Brain microvascular endothelial cell (primary cell): ENCODE measurements around the gene PLCB3.
A peak's percentile ranks its signal among the peaks of the same experiment; 100 is the strongest.

Experiments
- DNase-seq: peaks from one replicate; pipeline ENCODE4 v3.0.0-alpha.2; 2020
- H3K27ac ChIP-seq: fragments of 250-450 bp; sonication (Bioruptor Pico); 2 replicates; pipeline ENCODE4 v1.5.1; 2020; ENCODE audit warnings: mild to moderate bottlenecking, moderate library complexity
- H3K27me3 ChIP-seq: fragments of 250-450 bp; sonication (Bioruptor Pico); replicated peaks from 2 replicates; pipeline ENCODE4 v1.5.1; 2020; ENCODE audit warnings: mild to moderate bottlenecking
- H3K36me3 ChIP-seq: fragments of 250-450 bp; sonication (Bioruptor Pico); replicated peaks from 2 replicates; pipeline ENCODE4 v1.5.1; 2020; ENCODE audit warnings: mild to moderate bottlenecking
- H3K4me3 ChIP-seq: 2 replicates; pipeline ENCODE4 v1.5.1; 2011; ENCODE audit warnings: low read depth, mild to moderate bottlenecking, control low read depth, low read length, moderate library complexity
- CTCF ChIP-seq: IDR thresholded peaks from 2 replicates; pipeline ENCODE4 v1.5.1; 2011; ENCODE audit warnings: low read depth, mild to moderate bottlenecking, moderate library complexity, low read length, control low read depth, inconsistent platforms; ENCODE audit errors: missing control alignments
- in situ Hi-C: cut with HindIII; loops from 2 replicates; pipeline ENCODE4 v1.10.0; 2017; ENCODE audit warnings: low sequenced_read_pairs, low pct_ligation_motif_present

PLCB3 gene

GRCh38 chr11:64283092-64283491 is 31.8 kb downstream of the PLCB3 start:
- H3K27me3 ChIP-seq = no peaks in the 10 kb centered on the region
- no peak overlapping the region for H3K27ac ChIP-seq
- no peak for DNase-seq
- no peak overlapping the region for H3K4me3 ChIP-seq
- peaks cover 2% of the 10 kb centered on the region for H3K36me3 ChIP-seq
- in situ Hi-C loops = no loop called here
- no peak for TF ChIP-seq CTCF

GRCh38 chr11:64284048-64284961 is 33.0 kb downstream of the PLCB3 start, which contains the start of gene BAD:
TSS of gene BAD (minus strand) at chr11:64284665. CDS start at chr11:64284368, 297 bp downstream.
- no peaks in the 10 kb centered on the region for H3K36me3 ChIP-seq
- no peak for TF ChIP-seq CTCF

GRCh38 chr11:64284962-64285884 is 33.9 kb downstream of the PLCB3 start, which contains the start of gene GPR137:
TSS of gene GPR137 (plus strand) at chr11:64285848. CDS start at chr11:64286525, 677 bp downstream.
- peak within 1 kb of the TSS; percentile 70 for H3K4me3 ChIP-seq
- peak within 1 kb of the TSS; percentile 66 for H3K27ac ChIP-seq
- in situ Hi-C loops = no loop called here
- no peaks in the 10 kb centered on the region for H3K36me3 ChIP-seq
- H3K27me3 ChIP-seq = no peaks in the 10 kb centered on the region
- no peak for TF ChIP-seq CTCF
- peak; percentile 40 for DNase-seq

More at GRCh38 chr11:64284048-64284961, 33.0 kb downstream of the PLCB3 start, which contains the start of gene BAD:
- peak; percentile 92 for DNase-seq
- Histone ChIP-seq H3K4me3 (peak within 1 kb of the TSS; percentile 70), H3K27ac (peak within 1 kb of the TSS; percentile 66), H3K27me3 (no peaks in the 10 kb centered on the region)
- in situ Hi-C loops = no loop called here

GRCh38 chr11:64285885-64286800 is 34.8 kb downstream of the PLCB3 start:
- Histone ChIP-seq H3K4me3 (peak overlapping the region; percentile 70), H3K27me3 (peaks cover 5% of the 10 kb centered on the region), H3K36me3 (no peaks in the 10 kb centered on the region), H3K27ac (peak overlapping the region; percentile 66)
- no peak for TF ChIP-seq CTCF
- DNase-seq = no peak
- in situ Hi-C loops = no loop called here

GRCh38 chr11:64286801-64287159 is 35.5 kb downstream of the PLCB3 start:
- H3K27ac ChIP-seq = no peak overlapping the region
- H3K4me3 ChIP-seq = no peak overlapping the region
- H3K27me3 ChIP-seq = peaks cover 12% of the 10 kb centered on the region
- in situ Hi-C loops = no loop called here
- DNase-seq = no peak
- no peaks in the 10 kb centered on the region for H3K36me3 ChIP-seq
- TF ChIP-seq CTCF = no peak
